Fibroblast of lung (primary cell): ENCODE measurements around the gene TRAT1.

Experiments
- CTCF ChIP-seq, 2 donors: IDR thresholded peaks in 1 of 2; conservative IDR thresholded peaks in 1 of 2; 1 replicate in 1 of 2; 2 replicates in 1 of 2; pipeline ENCODE4 v1.5.1; 2011 to 2012; ENCODE audit warnings: low read length in 2 of 2, control low read depth in 1 of 2, inconsistent platforms in 1 of 2, low read depth in 1 of 2, mild to moderate bottlenecking in 1 of 2
- EZH2 ChIP-seq: IDR thresholded peaks from 2 replicates; pipeline ENCODE4 v1.5.1; 2012; ENCODE audit warnings: low read length, control low read depth, mild to moderate bottlenecking; ENCODE audit errors: missing control alignments

GRCh38 chr3:108838436-108838835, 15.8 kb downstream of the TRAT1 start:
- no peak for TF ChIP-seq CTCF (conservative IDR thresholded peaks at IDR 0.05 in 1 of 2, IDR thresholded peaks at IDR 0.05 in 1 of 2; ENCODE audit: low read depth in 1 of 2, low read length in 2 of 2)
- TF ChIP-seq EZH2: no peak
